Caco-2 (cell line): Measurements from ENCODE around the gene TANGO2. TPM values are rescaled to one million over a fixed set of nuclear protein-coding genes. Genes with fewer than 3 reads are reported as not detected.

ENCODE experiments used
- BruUV-seq: library from RNA; stranded (reverse); fragments of 400-500 nt; replicated peaks from 2 replicates; lab custom pipeline; 2021; lab: Mats Ljungman, UMichigan
- CTCF ChIA-PET: fragments of 300-600 bp; sonication (Branson Sonifier 250); formaldehyde crosslinking; loops from one replicate; lab custom pipeline; 2022; ENCODE audit warnings: antibody characterized with exemption; lab: Charles Lee
- POLR2A ChIA-PET: fragments of 300-600 bp; sonication (Branson Sonifier 250); formaldehyde crosslinking; loops from one replicate; lab custom pipeline; 2022; ENCODE audit warnings: antibody characterized with exemption; lab: Charles Lee
- DNase-seq, 2 experiments: peaks; one replicate each; pipeline versions ENCODE4 v3.0.0 to v3.0.0-alpha.2; 2020 to 2022
- H3K27me3 ChIP-seq: replicated peaks from 2 replicates; pipeline ENCODE4 v1.6.0; 2011; ENCODE audit warnings: low read length; ENCODE audit not compliant: control insufficient read depth, insufficient read depth
- H3K36me3 ChIP-seq: 2 replicates; pipeline ENCODE4 v1.5.1; 2011; ENCODE audit warnings: low read length; ENCODE audit not compliant: control insufficient read depth, insufficient read depth
- H3K4me1 ChIP-seq: fragments of 250-450 bp; sonication (Bioruptor Pico); 2 replicates; pipeline ENCODE4 v1.5.1; 2020; ENCODE audit warnings: mild to moderate bottlenecking
- H3K4me3 ChIP-seq: 2 replicates; pipeline ENCODE4 v1.5.1; 2011; ENCODE audit warnings: low read depth, mild to moderate bottlenecking, control low read depth, low read length
- H3K9me3 ChIP-seq: fragments of 250-450 bp; sonication (Bioruptor Pico); 2 replicates; pipeline ENCODE4 v1.5.1; 2020; ENCODE audit warnings: mild to moderate bottlenecking, moderate library complexity
- H3K27ac Mint-ChIP-seq: one replicate; pipeline ENCODE4 v1.8.0; 2022; ENCODE audit warnings: mixed read lengths; ENCODE audit not compliant: unreplicated experiment
- H3K27me3 Mint-ChIP-seq: one replicate; pipeline ENCODE4 v1.8.0; 2022; ENCODE audit warnings: mixed read lengths; ENCODE audit not compliant: insufficient read depth, unreplicated experiment
- H3K36me3 Mint-ChIP-seq: one replicate; pipeline ENCODE4 v1.8.0; 2022; ENCODE audit warnings: mild to moderate bottlenecking, mixed read lengths; ENCODE audit not compliant: insufficient read depth, unreplicated experiment
- H3K4me1 Mint-ChIP-seq: one replicate; pipeline ENCODE4 v1.8.0; 2022; ENCODE audit warnings: low read depth, mixed read lengths; ENCODE audit not compliant: unreplicated experiment
- H3K4me3 Mint-ChIP-seq: one replicate; pipeline ENCODE4 v1.8.0; 2022; ENCODE audit warnings: mild to moderate bottlenecking, moderate library complexity, mixed read lengths; ENCODE audit not compliant: unreplicated experiment
- H3K9me3 Mint-ChIP-seq: one replicate; pipeline ENCODE4 v1.8.0; 2022; ENCODE audit warnings: mixed read lengths; ENCODE audit not compliant: unreplicated experiment
- CTCF ChIP-seq, 2 experiments: fragments of 200-600 bp in 1 of 2; IDR thresholded peaks; 1 replicate in 1 of 2; 2 replicates in 1 of 2; pipeline versions ENCODE4 v1.5.1 to v1.8.0; 2011 to 2022; ENCODE audit warnings: antibody characterized with exemption in 1 of 2, control low read depth in 1 of 2, inconsistent platforms in 1 of 2, low read depth in 1 of 2, low read length in 1 of 2, mild to moderate bottlenecking in 1 of 2, moderate library complexity in 1 of 2; ENCODE audit not compliant: insufficient read depth in 1 of 2, severe bottlenecking in 1 of 2, unreplicated experiment in 1 of 2
- intact Hi-C: fragments of 100-400 bp; cut with micrococcal nuclease; formaldehyde crosslinking; loops from one replicate; pipeline ENCODE4 v1.10.0; 2022; ENCODE audit not compliant: unreplicated experiment
- total RNA-seq: library from RNA; stranded (reverse); gene quantifications from 2 replicates; pipeline ENCODE4 v1.2.3, GENCODE V29; 2022

The TANGO2 gene
- total RNA-seq, 1 experiment from 2014 or later = 26.6 TPM

GRCh38 chr22:20093418-20094196 is 72.7 kb downstream of the TANGO2 start:
- Mint-ChIP-seq H3K4me1 (no peaks in the 10 kb centered on the region), H3K4me3 (no peak overlapping the region), H3K27ac (no peak overlapping the region), H3K9me3 (no peaks in the 10 kb centered on the region), H3K27me3 (no peaks in the 10 kb centered on the region), H3K36me3 (peaks cover 99% of the 10 kb centered on the region)
- DNase-seq = no peak
- BruUV-seq = no TSS peak
- Histone ChIP-seq H3K27me3 (no peaks in the 10 kb centered on the region), H3K4me1 (no peaks in the 10 kb centered on the region), H3K4me3 (no peak overlapping the region), H3K36me3 (peaks cover 10% of the 10 kb centered on the region), H3K9me3 (no peaks in the 10 kb centered on the region)
- no peak for TF ChIP-seq CTCF (IDR thresholded peaks at IDR 0.05; ENCODE audit: insufficient read depth in 1 of 2, low read depth in 1 of 2, low read length in 1 of 2, severe bottlenecking in 1 of 2, unreplicated experiment in 1 of 2)
- intact Hi-C loops = no loop called here
- ChIA-PET CTCF (no interaction called here), POLR2A (no interaction called here)

DNA sequence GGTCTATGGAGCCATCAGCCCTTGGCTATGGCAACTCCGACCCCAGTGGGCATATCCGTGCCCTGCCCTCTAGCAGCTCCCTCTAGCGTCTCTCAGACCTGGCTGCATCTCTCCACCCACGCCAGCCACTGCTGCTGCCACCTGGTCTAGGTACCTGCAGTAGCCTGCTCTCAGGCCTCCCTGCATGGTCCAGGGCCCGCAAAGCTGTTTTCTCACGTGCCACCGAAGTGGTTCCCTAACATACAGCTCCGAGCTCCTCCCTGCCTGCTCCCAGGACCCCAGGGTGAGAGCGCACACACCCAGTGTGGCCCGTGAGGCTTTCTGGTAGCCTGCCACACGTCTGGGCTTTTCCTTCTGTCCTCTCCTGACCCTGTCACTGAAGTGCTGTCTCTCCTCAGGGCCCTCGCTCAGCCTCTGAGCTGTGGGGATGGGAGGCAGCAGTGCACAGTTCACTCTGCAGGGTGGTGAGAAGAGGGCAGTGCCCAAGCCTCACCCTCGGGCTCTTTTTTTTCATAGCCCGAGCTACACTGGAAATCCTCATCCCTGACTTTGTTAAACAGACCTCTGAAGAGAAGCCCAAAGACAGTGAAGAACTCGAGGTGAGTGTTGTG is 73.4 kb downstream of the TANGO2 start:
- no TSS peak for BruUV-seq
- Histone ChIP-seq H3K27me3 (no peaks in the 10 kb centered on the region), H3K36me3 (peaks cover 11% of the 10 kb centered on the region), H3K4me3 (no peak overlapping the region), H3K4me1 (no peaks in the 10 kb centered on the region), H3K9me3 (no peaks in the 10 kb centered on the region)
- no peaks in the 10 kb centered on the region for H3K4me1 Mint-ChIP-seq
- ChIA-PET POLR2A (no interaction called here), CTCF (no interaction called here)
- no peak for TF ChIP-seq CTCF (IDR thresholded peaks at IDR 0.05; ENCODE audit: insufficient read depth in 1 of 2, low read depth in 1 of 2, low read length in 1 of 2, severe bottlenecking in 1 of 2, unreplicated experiment in 1 of 2)
- intact Hi-C loops = no loop called here
- H3K36me3 Mint-ChIP-seq = peaks cover 99% of the 10 kb centered on the region
- H3K4me3 Mint-ChIP-seq = no peak overlapping the region
- DNase-seq = no peak
- H3K27ac Mint-ChIP-seq = no peak overlapping the region
- no peaks in the 10 kb centered on the region for H3K9me3 Mint-ChIP-seq
- no peaks in the 10 kb centered on the region for H3K27me3 Mint-ChIP-seq

DNA sequence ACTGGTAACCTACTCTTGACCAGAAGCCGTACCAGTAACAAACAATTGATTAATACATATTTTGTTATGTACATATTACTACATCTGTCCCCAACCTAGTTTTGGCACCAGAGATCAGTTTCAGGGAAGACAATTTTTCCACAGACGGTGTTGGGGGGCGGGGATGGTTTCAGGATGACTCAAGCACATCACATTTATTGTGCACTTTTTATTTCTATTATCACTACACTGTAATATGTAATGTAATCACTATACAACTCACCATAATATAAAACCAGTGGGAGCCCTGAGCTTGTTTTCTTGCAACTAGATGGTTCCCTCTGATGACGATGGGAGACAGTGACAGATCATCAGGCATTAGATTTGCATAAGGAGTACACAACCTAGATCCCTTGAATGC is 74.6 kb downstream of the TANGO2 start:
- H3K9me3 Mint-ChIP-seq = no peaks in the 10 kb centered on the region
- ChIA-PET POLR2A (no interaction called here), CTCF (no interaction called here)
- H3K27me3 Mint-ChIP-seq = no peaks in the 10 kb centered on the region
- no TSS peak for BruUV-seq
- no peaks in the 10 kb centered on the region for H3K4me1 Mint-ChIP-seq
- Histone ChIP-seq H3K36me3 (peaks cover 12% of the 10 kb centered on the region), H3K4me1 (no peaks in the 10 kb centered on the region), H3K4me3 (no peak overlapping the region), H3K9me3 (no peaks in the 10 kb centered on the region), H3K27me3 (no peaks in the 10 kb centered on the region)
- DNase-seq = no peak
- intact Hi-C loops = no loop called here
- no peak for TF ChIP-seq CTCF (IDR thresholded peaks at IDR 0.05; ENCODE audit: insufficient read depth in 1 of 2, low read depth in 1 of 2, low read length in 1 of 2, severe bottlenecking in 1 of 2, unreplicated experiment in 1 of 2)
- H3K36me3 Mint-ChIP-seq = peaks cover 99% of the 10 kb centered on the region
- H3K27ac Mint-ChIP-seq = no peak overlapping the region
- no peak overlapping the region for H3K4me3 Mint-ChIP-seq
